SK-N-SH (cell line): ENCODE results near the gene PHKG1. TPM values are rescaled to one million over a fixed set of nuclear protein-coding genes. Genes with fewer than 3 reads are reported as not detected.
"Not testable (repeated sequence)": the region's sequence is repeated elsewhere in the genome, so short reads cannot be mapped to it uniquely, and the experiment has no call there.

Experiments used
- CTCF ChIA-PET: fragments of 300-600, 350-600 bp; formaldehyde crosslinking; extraction: SDS; loops from one replicate; lab custom pipeline; 2021; lab: Yijun Ruan, JAX
- POLR2A ChIA-PET: fragments of 350-600 bp; sonication (Branson Sonifier 250); formaldehyde crosslinking; extraction: SDS; loops from one replicate; lab custom pipeline; 2020; ENCODE audit warnings: antibody characterized with exemption, inconsistent platforms; lab: Yijun Ruan, JAX
- DNase-seq: peaks from one replicate; pipeline ENCODE4 v3.0.0; 2012
- H2AFZ ChIP-seq: fragments of 200-600 bp; sonication (generic); 2 replicates; pipeline ENCODE4 v1.8.1; 2016; ENCODE audit warnings: antibody characterized with exemption, mild to moderate bottlenecking, low read depth
- H3F3A ChIP-seq: fragments of 200-600 bp; sonication (generic); replicated peaks from 2 replicates; pipeline ENCODE3; 2016; ENCODE audit warnings: antibody characterized with exemption, mild to moderate bottlenecking; ENCODE audit not compliant: insufficient read depth
- H3K27ac ChIP-seq, 2 experiments: fragments of 200-500 bp in 1 of 2; fragments of 200-600 bp in 1 of 2; sonication (Bioruptor generic) in 1 of 2; sonication (generic), shearing (Covaris generic) in 1 of 2; 2 replicates each; pipeline versions ENCODE4 v1.5.1 to v1.6.1; 2014 to 2016; ENCODE audit warnings: low read depth in 2 of 2, inconsistent platforms in 1 of 2, low read length in 1 of 2, mild to moderate bottlenecking in 1 of 2, mixed read lengths in 1 of 2
- H3K27me3 ChIP-seq: fragments of 200-600 bp; sonication (generic), shearing (Covaris generic); 2 replicates; pipeline ENCODE4 v1.6.1; 2016; ENCODE audit warnings: mixed run types; ENCODE audit not compliant: insufficient read depth
- H3K36me3 ChIP-seq, 2 experiments: fragments of 200-500 bp in 1 of 2; fragments of 200-600 bp in 1 of 2; sonication (Bioruptor generic) in 1 of 2; sonication (generic) in 1 of 2; replicated peaks in 1 of 2; 2 replicates each; pipeline versions ENCODE3 to v1.5.1; 2014 to 2016; ENCODE audit warnings: low read length in 1 of 2, mild to moderate bottlenecking in 1 of 2; ENCODE audit not compliant: insufficient read depth in 2 of 2, control insufficient read depth in 1 of 2
- H3K4me1 ChIP-seq, 2 experiments: fragments of 200-500 bp in 1 of 2; fragments of 200-600 bp in 1 of 2; sonication (Bioruptor generic) in 1 of 2; sonication (generic), shearing (Covaris generic) in 1 of 2; 2 replicates each; pipeline versions ENCODE4 v1.5.1 to v1.6.1; 2014 to 2016; ENCODE audit warnings: low read depth in 1 of 2, low read length in 1 of 2, mixed run types in 1 of 2; ENCODE audit not compliant: insufficient read depth in 2 of 2, control insufficient read depth in 1 of 2
- H3K4me2 ChIP-seq: fragments of 200-600 bp; sonication (generic), shearing (Covaris generic); 2 replicates; pipeline ENCODE4 v1.6.1; 2017; ENCODE audit warnings: mixed run types
- H3K4me3 ChIP-seq, 2 experiments: fragments of 200-500 bp in 1 of 2; fragments of 200-600 bp in 1 of 2; sonication (Bioruptor generic) in 1 of 2; sonication (generic), shearing (Covaris generic) in 1 of 2; 2 replicates each; pipeline versions ENCODE4 v1.5.1 to v1.8.1; 2014 to 2016; ENCODE audit warnings: low read depth in 2 of 2, inconsistent platforms in 1 of 2, low read length in 1 of 2, mild to moderate bottlenecking in 1 of 2, mixed read lengths in 1 of 2, moderate library complexity in 1 of 2
- H3K79me2 ChIP-seq: fragments of 200-600 bp; sonication (generic); 2 replicates; pipeline ENCODE4 v1.8.1; 2017; ENCODE audit warnings: mild to moderate bottlenecking; ENCODE audit not compliant: insufficient read depth
- H3K9ac ChIP-seq: fragments of 200-600 bp; sonication (generic); 2 replicates; pipeline ENCODE4 v1.6.1; 2017; ENCODE audit warnings: mixed run types
- H3K9me2 ChIP-seq: fragments of 200-600 bp; sonication (generic); 2 replicates; pipeline ENCODE4 v1.6.1; 2017; ENCODE audit warnings: mixed run types
- H3K9me3 ChIP-seq: fragments of 200-600 bp; sonication (generic); 2 replicates; pipeline ENCODE4 v1.6.1; 2017; ENCODE audit warnings: mixed run types, mild to moderate bottlenecking, moderate library complexity
- H4K20me1 ChIP-seq: fragments of 200-600 bp; sonication (generic); 2 replicates; pipeline ENCODE4 v1.6.1; 2017; ENCODE audit warnings: mild to moderate bottlenecking, mixed run types; ENCODE audit not compliant: insufficient read depth
- EP300 ChIP-seq, 2 experiments: IDR thresholded peaks; 2 replicates each; pipeline versions ENCODE4 v1.4.0 to v1.6.1; 2012; ENCODE audit warnings: borderline replicate concordance in 1 of 2, low read depth in 1 of 2, low read length in 1 of 2
- GABPA ChIP-seq: IDR thresholded peaks from 2 replicates; pipeline ENCODE4 v1.4.0; 2012; ENCODE audit warnings: low read depth, mild to moderate bottlenecking
- GATA2 ChIP-seq: sonication (generic); formaldehyde crosslinking; IDR thresholded peaks from 2 replicates; pipeline ENCODE4 v1.5.0; 2020; ENCODE audit warnings: mild to moderate bottlenecking, missing genetic modification reagents
- MEF2A ChIP-seq: IDR thresholded peaks from 2 replicates; pipeline ENCODE4 v1.4.0; 2012; ENCODE audit warnings: low read depth, borderline replicate concordance
- NFIC ChIP-seq: IDR thresholded peaks from 2 replicates; pipeline ENCODE4 v1.4.0; 2012; ENCODE audit warnings: borderline replicate concordance
- RCOR1 ChIP-seq: fragments of 150-350 bp; IDR thresholded peaks from 2 replicates; pipeline ENCODE4 v1.6.1; 2017; ENCODE audit warnings: antibody characterized with exemption, low read length
- RFX5 ChIP-seq: IDR thresholded peaks from 2 replicates; pipeline ENCODE4 v1.6.1; 2012; ENCODE audit warnings: mild to moderate bottlenecking, improper control_type of control experiment, low read length
- RXRA ChIP-seq: IDR thresholded peaks from 2 replicates; pipeline ENCODE4 v1.4.0; 2012; ENCODE audit warnings: low read depth, mild to moderate bottlenecking, borderline replicate concordance
- TAF1 ChIP-seq: IDR thresholded peaks from 2 replicates; pipeline ENCODE4 v1.6.1; 2012; ENCODE audit warnings: low read depth, mild to moderate bottlenecking, low read length, moderate library complexity, borderline replicate concordance
- TCF12 ChIP-seq: IDR thresholded peaks from 2 replicates; pipeline ENCODE4 v1.4.0; 2012
- USF1 ChIP-seq: IDR thresholded peaks from 2 replicates; pipeline ENCODE4 v1.4.0; 2012; ENCODE audit warnings: low read depth, borderline replicate concordance
- YY1 ChIP-seq: IDR thresholded peaks from 2 replicates; pipeline ENCODE4 v1.4.0; 2012; ENCODE audit warnings: low read depth, mild to moderate bottlenecking
- WGBS: methylation state at CpG from one replicate; pipeline ENCODE4 v1.1.6; 2017; ENCODE audit warnings: low lambda C conversion rate; 5-methylcytosine and 5-hydroxymethylcytosine counted together
- polyA plus RNA-seq, 3 experiments: library from polyadenylated mRNA; depleted of rRNA; stranded (reverse); fragments of >200 nt; gene quantifications; 2 replicates each; pipeline ENCODE4 v1.2.3, GENCODE V29; 2012
- TF ChIP-seq, protein P1 (sequence below): IDR thresholded peaks from 2 replicates; pipeline ENCODE4 v1.4.0; 2012; ENCODE audit warnings: low read depth
- TF ChIP-seq, protein P2 (sequence below): IDR thresholded peaks from 2 replicates; pipeline ENCODE4; 2012
- TF ChIP-seq, protein P3 (sequence below): fragments of 200-600 bp; sonication (generic); IDR thresholded peaks from 2 replicates; pipeline ENCODE4 v1.6.1; 2017; ENCODE audit warnings: antibody characterized with exemption, mild to moderate bottlenecking, moderate library complexity

The PHKG1 gene
- polyA plus RNA-seq, 1 of the 3 experiments (the other 2 are of a cell fraction): 2.5 TPM

GRCh38 chr7:56121440-56121839, 28.7 kb upstream of the PHKG1 start:
- POLR2A ChIA-PET: no interaction called here
- Histone ChIP-seq H3F3A (no peaks in the 10 kb centered on the region), H3K9ac (no peak overlapping the region), H3K36me3 (no peaks in the 10 kb centered on the region), H3K27me3 (peaks cover 15% of the 10 kb centered on the region; the same call in 1 of the 2 replicates), H3K9me2 (no peaks in the 10 kb centered on the region), H3K27ac (no peak overlapping the region), H3K4me3 (no peak overlapping the region), H3K9me3 (no peaks in the 10 kb centered on the region), H2AFZ (no peak overlapping the region), H3K4me1 (no peaks in the 10 kb centered on the region), H3K4me2 (no peak overlapping the region), H3K79me2 (no peaks in the 10 kb centered on the region)
- WGBS: 32% methylated on average over 6 of the region's 6 CpGs
- CTCF ChIA-PET: no interaction called here
- no peak for DNase-seq
- no peak for TF ChIP-seq RCOR1
- TF ChIP-seq TCF12: no peak
- no peak for TF ChIP-seq EP300 (IDR thresholded peaks at IDR 0.05; ENCODE audit: borderline replicate concordance in 1 of 2, low read depth in 1 of 2, low read length in 1 of 2)
- no peak for TF ChIP-seq RFX5
- TF ChIP-seq YY1: no peak
- no peak for TF ChIP-seq USF1
- TF ChIP-seq RXRA: no peak
- TF ChIP-seq GATA2 (CRISPR knock-in tag): no peak
- no peak for TF ChIP-seq MEF2A
- TF ChIP-seq, all 33 proteins: peak for 0
- no peaks in the 10 kb centered on the region for H4K20me1 ChIP-seq

DNA sequence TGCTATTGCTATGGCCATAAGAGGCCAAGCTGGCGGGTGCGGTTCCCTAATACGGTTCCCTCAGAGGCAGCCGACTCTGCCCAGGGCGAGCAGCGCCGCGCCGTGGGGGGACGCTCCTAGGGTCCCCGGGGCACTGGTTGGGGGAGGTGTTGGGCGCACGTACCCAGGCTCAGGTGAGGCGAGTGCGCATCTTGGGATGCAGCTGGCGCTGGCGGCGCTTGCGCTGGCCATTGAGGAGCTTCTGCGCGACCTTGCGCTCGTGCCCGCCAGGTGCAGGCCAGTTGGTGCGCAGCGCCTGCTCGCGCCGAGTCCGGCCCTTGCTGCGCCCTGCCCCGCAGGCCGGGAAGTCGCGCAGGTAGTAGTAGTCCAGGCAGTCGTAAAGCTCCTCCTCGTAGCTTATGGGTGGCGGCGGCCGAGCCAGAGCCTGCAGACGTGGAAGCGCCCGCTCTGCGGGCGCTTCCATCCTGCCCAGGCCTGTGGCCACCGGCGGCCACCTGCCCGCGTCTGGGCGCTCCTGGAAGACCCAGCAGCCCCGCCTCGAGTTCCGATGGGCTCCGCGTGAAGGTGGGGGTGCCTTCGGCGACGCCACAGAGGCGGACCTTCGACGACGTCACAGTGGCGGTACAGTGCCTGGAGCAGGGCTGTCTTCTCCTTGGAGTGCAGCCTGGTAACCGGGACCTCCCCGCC, 23.2 kb upstream of the PHKG1 start, which contains the start of gene NUPR2:
TSS of gene NUPR2 (minus strand) at position 566 of the 687 bp plus-strand sequence. CDS start at position 463, 103 bp downstream.
- Histone ChIP-seq H3K27me3 (peaks cover 25% of the 10 kb centered on the region; the same call in 1 of the 2 replicates), H4K20me1 (no peaks in the 10 kb centered on the region), H3K79me2 (no peaks in the 10 kb centered on the region), H3K9me3 (no peaks in the 10 kb centered on the region), H3K4me3 (no peak within 1 kb of the TSS), H3K9me2 (no peaks in the 10 kb centered on the region), H3K36me3 (no peaks in the 10 kb centered on the region), H3K4me1 (no peaks in the 10 kb centered on the region), H3K4me2 (no peak within 1 kb of the TSS; the same call in 1 of the 2 replicates), H3F3A (no peaks in the 10 kb centered on the region), H2AFZ (no peak within 1 kb of the TSS), H3K9ac (no peak within 1 kb of the TSS), H3K27ac (no peak within 1 kb of the TSS)
- POLR2A ChIA-PET: interaction anchor here (1.4 kb wide), 1 partner anchor 10 kb away, joined by 4 read pairs; the partner anchor contains the start of gene CHCHD2
- CTCF ChIA-PET: interaction anchor here (0.6 to 1.8 kb wide), 3 partner anchors 42 to 526 kb away, joined by 3 to 6 read pairs (median 3); partner anchors contain the start of gene SUMF2
- TF ChIP-seq GABPA (no peak), TAF1 (no peak), NFIC (no peak)
- TF ChIP-seq, protein P1, sequence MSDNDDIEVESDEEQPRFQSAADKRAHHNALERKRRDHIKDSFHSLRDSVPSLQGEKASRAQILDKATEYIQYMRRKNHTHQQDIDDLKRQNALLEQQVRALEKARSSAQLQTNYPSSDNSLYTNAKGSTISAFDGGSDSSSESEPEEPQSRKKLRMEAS: no peak
- TF ChIP-seq, protein P2, sequence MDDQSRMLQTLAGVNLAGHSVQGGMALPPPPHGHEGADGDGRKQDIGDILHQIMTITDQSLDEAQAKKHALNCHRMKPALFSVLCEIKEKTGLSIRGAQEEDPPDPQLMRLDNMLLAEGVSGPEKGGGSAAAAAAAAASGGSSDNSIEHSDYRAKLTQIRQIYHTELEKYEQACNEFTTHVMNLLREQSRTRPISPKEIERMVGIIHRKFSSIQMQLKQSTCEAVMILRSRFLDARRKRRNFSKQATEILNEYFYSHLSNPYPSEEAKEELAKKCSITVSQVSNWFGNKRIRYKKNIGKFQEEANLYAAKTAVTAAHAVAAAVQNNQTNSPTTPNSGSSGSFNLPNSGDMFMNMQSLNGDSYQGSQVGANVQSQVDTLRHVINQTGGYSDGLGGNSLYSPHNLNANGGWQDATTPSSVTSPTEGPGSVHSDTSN: no peak
- TF ChIP-seq, protein P3, sequence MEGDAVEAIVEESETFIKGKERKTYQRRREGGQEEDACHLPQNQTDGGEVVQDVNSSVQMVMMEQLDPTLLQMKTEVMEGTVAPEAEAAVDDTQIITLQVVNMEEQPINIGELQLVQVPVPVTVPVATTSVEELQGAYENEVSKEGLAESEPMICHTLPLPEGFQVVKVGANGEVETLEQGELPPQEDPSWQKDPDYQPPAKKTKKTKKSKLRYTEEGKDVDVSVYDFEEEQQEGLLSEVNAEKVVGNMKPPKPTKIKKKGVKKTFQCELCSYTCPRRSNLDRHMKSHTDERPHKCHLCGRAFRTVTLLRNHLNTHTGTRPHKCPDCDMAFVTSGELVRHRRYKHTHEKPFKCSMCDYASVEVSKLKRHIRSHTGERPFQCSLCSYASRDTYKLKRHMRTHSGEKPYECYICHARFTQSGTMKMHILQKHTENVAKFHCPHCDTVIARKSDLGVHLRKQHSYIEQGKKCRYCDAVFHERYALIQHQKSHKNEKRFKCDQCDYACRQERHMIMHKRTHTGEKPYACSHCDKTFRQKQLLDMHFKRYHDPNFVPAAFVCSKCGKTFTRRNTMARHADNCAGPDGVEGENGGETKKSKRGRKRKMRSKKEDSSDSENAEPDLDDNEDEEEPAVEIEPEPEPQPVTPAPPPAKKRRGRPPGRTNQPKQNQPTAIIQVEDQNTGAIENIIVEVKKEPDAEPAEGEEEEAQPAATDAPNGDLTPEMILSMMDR: no peak
- peak; percentile 39 for DNase-seq
- WGBS: 15% methylated on average over 26 of the region's 65 CpGs

GRCh38 chr7:56112244-56112643, 19.5 kb upstream of the PHKG1 start:
- H3K79me2 ChIP-seq, H4K20me1 ChIP-seq, DNase-seq, H3K4me1 ChIP-seq, H3K36me3 ChIP-seq, H3K9me2 ChIP-seq, H3K9me3 ChIP-seq, H3K4me3 ChIP-seq, H2AFZ ChIP-seq, H3F3A ChIP-seq, H3K9ac ChIP-seq, POLR2A ChIA-PET, H3K4me2 ChIP-seq, CTCF ChIA-PET, H3K27ac ChIP-seq: not testable (repeated sequence)
- WGBS: 11% methylated on average over 3 of the region's 3 CpGs
- peaks cover 17% of the 10 kb centered on the region; the same call in 1 of the 2 replicates for H3K27me3 ChIP-seq
